Endothelial cell of umbilical vein (primary cell): Measurements from ENCODE around the gene TANGO2. TPM values are rescaled to one million over a fixed set of nuclear protein-coding genes. Genes with fewer than 3 reads are reported as not detected.

Source experiments
- BruUV-seq: library from RNA; stranded (reverse); fragments of 400-500 nt; replicated peaks from 2 replicates; lab custom pipeline; 2021; lab: Mats Ljungman, UMichigan
- CTCF ChIA-PET: fragments of 300-600, 350-600 bp; sonication (Branson Sonifier 250); formaldehyde crosslinking; loops from one replicate; lab custom pipeline; 2021; ENCODE audit warnings: antibody characterized with exemption, inconsistent platforms; lab: Charles Lee
- POLR2A ChIA-PET: fragments of 300-600, 350-600 bp; sonication (Branson Sonifier 250); formaldehyde crosslinking; loops from one replicate; lab custom pipeline; 2021; ENCODE audit warnings: antibody characterized with exemption, inconsistent platforms; lab: Charles Lee
- DNase-seq: peaks from one replicate; pipeline ENCODE4 v3.0.0-alpha.2; 2011; ENCODE audit warnings: low read depth, low spot score
- FAIRE-seq: peaks from 2 replicates; lab custom pipeline; 2011; peaks lifted over from hg19 to GRCh38; lab: Jason Lieb, UNC
- H2AFZ ChIP-seq: 2 replicates; pipeline ENCODE4 v1.6.0; 2012; ENCODE audit warnings: low read depth, low read length, control low read depth, inconsistent platforms
- H3K27ac ChIP-seq: 2 replicates; pipeline ENCODE4 v1.5.1; 2011; ENCODE audit warnings: low read depth, mild to moderate bottlenecking, control low read depth, low read length, moderate library complexity; ENCODE audit not compliant: insufficient read depth
- H3K27me3 ChIP-seq, 2 experiments: 2 replicates each; pipeline versions ENCODE4 v1.6.0 to v1.6.1; 2011; ENCODE audit warnings: low read length in 2 of 2, mixed read lengths in 1 of 2; ENCODE audit not compliant: control insufficient read depth in 2 of 2, insufficient read depth in 2 of 2
- H3K36me3 ChIP-seq, 2 experiments: 2 replicates in 1 of 2; 3 replicates in 1 of 2; pipeline ENCODE4 v1.5.1; 2011; ENCODE audit warnings: low read length in 2 of 2, mild to moderate bottlenecking in 1 of 2, moderate library complexity in 1 of 2; ENCODE audit not compliant: control insufficient read depth in 2 of 2, insufficient read depth in 2 of 2; ENCODE audit errors: extremely low read depth in 1 of 2
- H3K4me1 ChIP-seq: 3 replicates; pipeline ENCODE4 v1.5.1; 2011; ENCODE audit warnings: mild to moderate bottlenecking, low read length; ENCODE audit not compliant: control insufficient read depth, insufficient read depth; ENCODE audit errors: extremely low read depth
- H3K4me2 ChIP-seq: 2 replicates; pipeline ENCODE4 v1.6.1; 2011; ENCODE audit warnings: low read length, control low read depth, mixed read lengths; ENCODE audit not compliant: insufficient read depth
- H3K4me3 ChIP-seq, 3 experiments: fragments of 200-600 bp in 1 of 3; sonication (generic), shearing (Covaris generic) in 1 of 3; replicated peaks in 1 of 3; 2 replicates each; pipeline ENCODE4 v1.5.1; 2011 to 2016; ENCODE audit warnings: control low read depth in 3 of 3, low read length in 3 of 3, mild to moderate bottlenecking in 2 of 3, inconsistent platforms in 1 of 3, low read depth in 1 of 3, moderate library complexity in 1 of 3; ENCODE audit not compliant: insufficient read depth in 1 of 3
- H3K79me2 ChIP-seq: 2 replicates; pipeline ENCODE4 v1.6.0; 2012; ENCODE audit warnings: low read length, inconsistent platforms; ENCODE audit not compliant: control insufficient read depth, insufficient read depth
- H3K9ac ChIP-seq: replicated peaks from 2 replicates; pipeline ENCODE3; 2011; ENCODE audit warnings: low read length, control low read depth; ENCODE audit not compliant: insufficient read depth; ENCODE audit errors: extremely low read depth
- H3K9me1 ChIP-seq: replicated peaks from 3 replicates; pipeline ENCODE4 v1.6.0; 2011; ENCODE audit warnings: mild to moderate bottlenecking, low read length; ENCODE audit not compliant: control insufficient read depth, insufficient read depth; ENCODE audit errors: extremely low read depth
- H3K9me3 ChIP-seq: replicated peaks from 2 replicates; pipeline ENCODE4 v1.5.1; 2012; ENCODE audit warnings: low read length, inconsistent platforms; ENCODE audit not compliant: control insufficient read depth, insufficient read depth
- H4K20me1 ChIP-seq: replicated peaks from 2 replicates; pipeline ENCODE3; 2011; ENCODE audit warnings: mild to moderate bottlenecking, low read length; ENCODE audit not compliant: control insufficient read depth, insufficient read depth; ENCODE audit errors: extremely low read depth
- EZH2 ChIP-seq: IDR thresholded peaks from 2 replicates; pipeline ENCODE4 v1.6.1; 2012; ENCODE audit warnings: borderline replicate concordance, low read depth, mild to moderate bottlenecking, moderate library complexity, low read length, inconsistent platforms; ENCODE audit not compliant: severe bottlenecking
- FOS ChIP-seq: IDR thresholded peaks from 2 replicates; pipeline ENCODE4 v1.6.1; 2011; ENCODE audit warnings: mild to moderate bottlenecking, low read length, moderate library complexity, borderline replicate concordance; ENCODE audit not compliant: insufficient read depth
- GATA2 ChIP-seq: IDR thresholded peaks from 2 replicates; pipeline ENCODE4 v1.7.0; 2011; ENCODE audit warnings: low read depth, mild to moderate bottlenecking, moderate library complexity, mixed read lengths, low read length; ENCODE audit not compliant: insufficient read length, insufficient read depth
- JUN ChIP-seq: IDR thresholded peaks from 2 replicates; pipeline ENCODE4 v1.6.1; 2011; ENCODE audit warnings: borderline replicate concordance, low read depth; ENCODE audit not compliant: insufficient read length, insufficient read depth
- MYC ChIP-seq: IDR thresholded peaks from one replicate; pipeline ENCODE4 v1.6.1; 2011; ENCODE audit warnings: mild to moderate bottlenecking, low read depth, low read length
- POLR2A ChIP-seq: IDR thresholded peaks from 2 replicates; pipeline ENCODE4 v1.6.1; 2012; ENCODE audit warnings: low read depth, mild to moderate bottlenecking, control low read depth, low read length
- POLR2AphosphoS5 ChIP-seq: IDR thresholded peaks from 2 replicates; pipeline ENCODE4 v1.6.1; 2012; ENCODE audit warnings: low read depth, mild to moderate bottlenecking, control low read depth, low read length, moderate library complexity; ENCODE audit not compliant: insufficient read depth
- dilution Hi-C: fragments of 300-500 bp; cut with MboI; formaldehyde crosslinking; loops from one replicate; pipeline ENCODE4 v1.15.0; 2019; ENCODE audit warnings: low sequenced_read_pairs; ENCODE audit not compliant: extremely low pct_ligation_motif_present
- intact Hi-C: fragments of 100-400 bp; cut with micrococcal nuclease; formaldehyde crosslinking; loops from one replicate; pipeline ENCODE4 v1.10.0; 2022
- polyA plus RNA-seq, 4 experiments: library from polyadenylated mRNA; depleted of rRNA in 3 of 4; stranded (reverse) in 3 of 4; unstranded in 1 of 4; fragments of >200 nt; gene quantifications; 2 replicates each; pipeline versions ENCODE4 v1.2.1 to v1.2.3, GENCODE V29; 2011 to 2012; ENCODE audit warnings: missing spikeins in 1 of 4
- total RNA-seq: library from RNA; stranded (reverse); gene quantifications from 2 replicates; pipeline ENCODE4 v1.2.3, GENCODE V29; 2021
- TF ChIP-seq, protein P1 (sequence below), 2 donors: IDR thresholded peaks; 1 replicate in 1 of 2; 2 replicates in 1 of 2; pipeline ENCODE4 v1.5.1; 2011; ENCODE audit warnings: low read length in 2 of 2, mild to moderate bottlenecking in 2 of 2, moderate library complexity in 2 of 2, control low read depth in 1 of 2, inconsistent platforms in 1 of 2, low read depth in 1 of 2; ENCODE audit not compliant: insufficient read depth in 1 of 2; ENCODE audit errors: extremely low read depth in 1 of 2
- TF ChIP-seq, protein P2 (sequence below): IDR thresholded peaks from 2 replicates; pipeline ENCODE4 v1.6.1; 2011; ENCODE audit not compliant: insufficient read depth, insufficient read length

The TANGO2 gene
- total and polyA plus RNA-seq, 2 donors (not counting 3 experiments of a cell fraction or from before 2014, with no cell fraction given): 40.0 to 49.3 TPM

DNA sequence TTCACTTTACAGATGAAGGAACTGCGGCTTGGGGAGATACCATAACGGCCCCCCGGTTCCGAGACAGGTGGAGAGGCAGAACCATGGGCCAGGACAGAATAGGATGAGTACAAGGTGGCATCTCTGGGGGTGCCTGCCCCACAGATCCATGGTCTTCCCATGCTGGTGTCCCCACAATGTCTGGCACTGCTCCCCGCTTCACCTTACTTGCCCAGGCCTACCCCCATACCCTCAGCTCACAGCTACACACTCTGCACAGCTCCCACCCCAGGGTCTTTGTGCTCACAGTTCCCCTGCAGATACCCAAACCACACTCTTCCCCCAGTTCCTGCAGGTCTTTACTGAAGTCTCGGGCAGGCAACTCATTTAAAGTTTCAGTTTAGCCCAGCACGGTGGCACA lies 47.7 kb downstream of the TANGO2 start:
- intact Hi-C loops: no loop called here
- Histone ChIP-seq H3K27me3 (no peaks in the 10 kb centered on the region), H3K9ac (no peak overlapping the region), H3K4me3 (no peak overlapping the region), H3K36me3 (peaks cover 2 to 8% of the 10 kb centered on the region in 2 experiments), H3K27ac (no peak overlapping the region), H4K20me1 (no peaks in the 10 kb centered on the region), H3K4me2 (no peak overlapping the region), H3K79me2 (no peaks in the 10 kb centered on the region), H3K4me1 (no peaks in the 10 kb centered on the region), H3K9me3 (no peaks in the 10 kb centered on the region), H3K9me1 (no peaks in the 10 kb centered on the region), H2AFZ (no peak overlapping the region)
- ChIA-PET CTCF (no interaction called here), POLR2A (interaction anchor here (0.6 kb wide), 1 partner anchor 29 kb away, joined by 3 read pairs; no protein-coding TSS in a partner anchor)
- no TSS peak for BruUV-seq
- DNase-seq: no peak
- TF ChIP-seq EZH2: no peak
- TF ChIP-seq, protein P1, sequence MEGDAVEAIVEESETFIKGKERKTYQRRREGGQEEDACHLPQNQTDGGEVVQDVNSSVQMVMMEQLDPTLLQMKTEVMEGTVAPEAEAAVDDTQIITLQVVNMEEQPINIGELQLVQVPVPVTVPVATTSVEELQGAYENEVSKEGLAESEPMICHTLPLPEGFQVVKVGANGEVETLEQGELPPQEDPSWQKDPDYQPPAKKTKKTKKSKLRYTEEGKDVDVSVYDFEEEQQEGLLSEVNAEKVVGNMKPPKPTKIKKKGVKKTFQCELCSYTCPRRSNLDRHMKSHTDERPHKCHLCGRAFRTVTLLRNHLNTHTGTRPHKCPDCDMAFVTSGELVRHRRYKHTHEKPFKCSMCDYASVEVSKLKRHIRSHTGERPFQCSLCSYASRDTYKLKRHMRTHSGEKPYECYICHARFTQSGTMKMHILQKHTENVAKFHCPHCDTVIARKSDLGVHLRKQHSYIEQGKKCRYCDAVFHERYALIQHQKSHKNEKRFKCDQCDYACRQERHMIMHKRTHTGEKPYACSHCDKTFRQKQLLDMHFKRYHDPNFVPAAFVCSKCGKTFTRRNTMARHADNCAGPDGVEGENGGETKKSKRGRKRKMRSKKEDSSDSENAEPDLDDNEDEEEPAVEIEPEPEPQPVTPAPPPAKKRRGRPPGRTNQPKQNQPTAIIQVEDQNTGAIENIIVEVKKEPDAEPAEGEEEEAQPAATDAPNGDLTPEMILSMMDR (IDR thresholded peaks at IDR 0.05; ENCODE audit: extremely low read depth in 1 of 2, insufficient read depth in 1 of 2, low read depth in 1 of 2, low read length in 2 of 2): no peak
- no peak for TF ChIP-seq JUN
- TF ChIP-seq MYC: no peak
- TF ChIP-seq, protein P2, sequence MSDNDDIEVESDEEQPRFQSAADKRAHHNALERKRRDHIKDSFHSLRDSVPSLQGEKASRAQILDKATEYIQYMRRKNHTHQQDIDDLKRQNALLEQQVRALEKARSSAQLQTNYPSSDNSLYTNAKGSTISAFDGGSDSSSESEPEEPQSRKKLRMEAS: no peak
- no peak for TF ChIP-seq POLR2AphosphoS5
- no peak for TF ChIP-seq GATA2
- no peak for TF ChIP-seq POLR2A
- TF ChIP-seq FOS: no peak
- dilution Hi-C loops: no loop called here
- FAIRE-seq: no peak
